NCI-H2196 (cell line): ENCODE results near the gene SLAMF8.
A peak's percentile ranks its signal among the peaks of the same experiment; 100 is the strongest.

ENCODE experiments used
- DNase-seq: peaks from one replicate; lab custom pipeline; 2025; ENCODE audit not compliant: unreplicated experiment; lab: John Stamatoyannopoulos, UW

Gene SLAMF8

GRCh38 chr1:159845751-159846629 is 19.3 kb downstream of the SLAMF8 start:
- DNase-seq, result no peak

- no peak for DNase-seq
Measured at GRCh38 chr1:159847231-159847630, 20.6 kb downstream of the SLAMF8 start.

GRCh38 chr1:159848326-159848725 is 21.7 kb downstream of the SLAMF8 start:
- no peak for DNase-seq

- DNase-seq, result no peak
Measured at GRCh38 chr1:159849626-159850366, 23.1 kb downstream of the SLAMF8 start.

- DNase-seq, result no peak
Measured at GRCh38 chr1:159851407-159851806, 24.7 kb downstream of the SLAMF8 start.

- no peak for DNase-seq
Measured at GRCh38 chr1:159853417-159854115, 26.9 kb downstream of the SLAMF8 start.

- peak; percentile 63 for DNase-seq
Measured at GRCh38 chr1:159854116-159854692, 27.5 kb downstream of the SLAMF8 start.

- DNase-seq, result peak; percentile 87
Measured at GRCh38 chr1:159854693-159855192, 28.1 kb downstream of the SLAMF8 start.

- no peak for DNase-seq
Measured at GRCh38 chr1:159855709-159856108, 29.0 kb downstream of the SLAMF8 start.

GRCh38 chr1:159856576-159856975 is 29.9 kb downstream of the SLAMF8 start:
- DNase-seq, result no peak

GRCh38 chr1:159857889-159858288 is 31.2 kb downstream of the SLAMF8 start:
- no peak for DNase-seq

GRCh38 chr1:159859767-159860322 is 33.2 kb downstream of the SLAMF8 start:
- DNase-seq, result no peak

GRCh38 chr1:159860456-159860855 is 33.8 kb downstream of the SLAMF8 start:
- no peak for DNase-seq

- DNase-seq, result no peak
Measured at GRCh38 chr1:159861218-159861617, 34.5 kb downstream of the SLAMF8 start.

- no peak for DNase-seq
Measured at GRCh38 chr1:159862031-159862430, 35.4 kb downstream of the SLAMF8 start.

- no peak for DNase-seq
Measured at GRCh38 chr1:159862557-159862956, 35.9 kb downstream of the SLAMF8 start, which contains the start of gene VSIG8. TSS of gene VSIG8 (minus strand) at chr1:159862657. CDS start at chr1:159862521, 136 bp downstream.

- no peak for DNase-seq
Measured at GRCh38 chr1:159864262-159864661, 37.6 kb downstream of the SLAMF8 start.

- no peak for DNase-seq
Measured at GRCh38 chr1:159866066-159866465, 39.4 kb downstream of the SLAMF8 start.

- DNase-seq, result peak; percentile 70
Measured at GRCh38 chr1:159866905-159867663, 40.4 kb downstream of the SLAMF8 start.

GRCh38 chr1:159867664-159868026 is 41.0 kb downstream of the SLAMF8 start:
- peak; percentile 93 for DNase-seq
